ENCODE results near the gene CCDC92. TPM values are rescaled to one million over a fixed set of nuclear protein-coding genes. Genes with fewer than 3 reads are reported as not detected.

The CCDC92 gene
- total and polyA plus RNA-seq, 2 of the 8 experiments (the other 6 are each of a cell fraction or from before 2014, with no cell fraction given), result 0.43 to 0.51 TPM

DNA sequence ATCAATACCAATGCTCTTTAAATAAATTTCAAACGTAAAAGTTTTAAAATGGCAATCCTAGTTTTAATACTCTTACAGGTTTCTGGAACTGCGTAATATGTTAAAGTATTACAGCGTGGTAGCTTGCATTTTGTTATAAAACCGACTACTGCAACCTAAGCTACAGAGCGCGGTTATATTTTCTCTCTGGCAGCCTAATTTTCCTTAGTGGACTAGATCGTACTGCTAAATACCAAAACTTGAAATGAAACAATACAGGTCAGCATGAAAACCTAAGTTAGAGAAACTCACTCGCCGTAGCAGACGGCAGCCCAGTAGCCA, 1.2 kb downstream of the CCDC92 start:
- ChIA-PET POLR2A (ENCODE audit: partially characterized antibody) (interaction anchor here (0.8 to 0.9 kb wide), 2 partner anchors 9 to 20 kb away, joined by 3 read pairs; no protein-coding TSS in a partner anchor), CTCF (ENCODE audit: partially characterized antibody) (interaction anchor here (0.8 kb wide), 1 partner anchor 32 kb away, joined by 5 read pairs; no protein-coding TSS in a partner anchor)
- Histone ChIP-seq H3K18ac (ENCODE audit: extremely low read depth, low read length) (no peak overlapping the region), H3K36me3 (ENCODE audit: control insufficient read depth in 2 of 4, insufficient read depth in 4 of 4, low read length in 3 of 4) (peaks cover 0 to 7% (median 0%) of the 10 kb centered on the region in 4 experiments; a peak in 2 of 8 replicates), H2BK20ac (ENCODE audit: low read length) (no peak overlapping the region), H3K23me2 (ENCODE audit: low read depth, low read length) (peaks cover 5% of the 10 kb centered on the region; the same call in 1 of the 2 replicates), H3K27me3 (replicated peaks in 1 of 4; ENCODE audit: control insufficient read depth in 3 of 4, extremely low read depth in 1 of 4, insufficient read depth in 3 of 4, low read length in 3 of 4) (peaks cover 47 to 73% (median 65%) of the 10 kb centered on the region in 4 experiments), H3K27ac (ENCODE audit: low read depth, low read length) (no peak overlapping the region), H2AFZ (ENCODE audit: low read length) (no peak overlapping the region), H2BK120ac (replicated peaks; ENCODE audit: low read depth, low read length) (no peak overlapping the region), H3K79me2 (ENCODE audit: control insufficient read depth in 1 of 2, insufficient read depth in 2 of 2, low read length in 2 of 2) (no peaks in the 10 kb centered on the region), H2BK15ac (ENCODE audit: low read length) (no peak overlapping the region), H3K23ac (ENCODE audit: insufficient read length) (no peak overlapping the region), H4K20me1 (replicated peaks in 1 of 2; ENCODE audit: control insufficient read depth in 1 of 2, insufficient read depth in 2 of 2, low read length in 2 of 2) (peaks cover 23 to 32% of the 10 kb centered on the region in 2 experiments), H3K4me2 (ENCODE audit: insufficient read depth in 1 of 2, low read depth in 2 of 2, low read length in 2 of 2) (peak overlapping the region in 1 of 2 experiments; percentile 65; a peak in 2 of 4 replicates), H3K56ac (replicated peaks; ENCODE audit: insufficient read length, low read depth, low read length) (no peak overlapping the region), H3K4ac (replicated peaks; ENCODE audit: insufficient read length, low read depth, low read length) (no peak overlapping the region), H3K4me1 (replicated peaks in 1 of 4; ENCODE audit: control insufficient read depth in 3 of 4, insufficient read depth in 4 of 4, low read length in 3 of 4) (peaks cover 3 to 8% (median 5%) of the 10 kb centered on the region in 4 experiments; a peak in 6 of 7 replicates), H3K9me3 (ENCODE audit: insufficient read depth in 2 of 2, low read depth in 1 of 2, low read length in 1 of 2) (no peaks in the 10 kb centered on the region), H3K9ac (replicated peaks in 1 of 4; ENCODE audit: extremely low read depth in 1 of 4, low read depth in 3 of 4, low read length in 3 of 4) (no peak overlapping the region), H3K4me3 (ENCODE audit: extremely low read depth in 1 of 4, insufficient read depth in 2 of 4, low read depth in 3 of 4, low read length in 4 of 4) (peak overlapping the region in 1 of 4 experiments; percentile 27; a peak in 2 of 8 replicates), H4K8ac (ENCODE audit: extremely low read depth, insufficient read depth, low read length) (no peak overlapping the region), H4K91ac (replicated peaks; ENCODE audit: insufficient read length, low read length) (no peak overlapping the region), H2AK5ac (ENCODE audit: low read depth, low read length) (no peak overlapping the region), H3K79me1 (ENCODE audit: low read depth, low read length) (no peaks in the 10 kb centered on the region), H3K14ac (ENCODE audit: insufficient read length) (no peak overlapping the region), H2BK12ac (ENCODE audit: low read depth, low read length) (no peak overlapping the region), H4K5ac (ENCODE audit: insufficient read length, low read depth, low read length) (no peak overlapping the region), H2BK5ac (ENCODE audit: low read depth, low read length) (no peak overlapping the region)
- 47% methylated on average over 10 of the region's 10 CpGs; no CpG with 5 or more reads in 1 of the 2 experiments for WGBS, 2 experiments (ENCODE audit: extremely low coverage in 1 of 2, insufficient coverage in 1 of 2, insufficient read length in 1 of 2, insufficient replicate concordance in 2 of 2, low coverage in 1 of 2, low lambda C conversion rate in 2 of 2, missing lambda C conversion rate in 1 of 2)
- no peak for FAIRE-seq
- DNase-seq (ENCODE audit: low read depth in 1 of 2, low spot score in 2 of 2), result no peak
- TF ChIP-seq POLR2A (IDR thresholded peaks at IDR 0.05; ENCODE audit: control extremely low read depth in 1 of 2, low read depth in 2 of 2, low read length in 2 of 2), result no peak
- TF ChIP-seq EZH2 (IDR thresholded peaks at IDR 0.05; ENCODE audit: low read depth, low read length, severe bottlenecking), result peak; percentile 33
- TF ChIP-seq SUZ12 (IDR thresholded peaks at IDR 0.05; ENCODE audit: low read length), result peak; percentile 43; the same call in 1 of the 2 replicates
- no peak for TF ChIP-seq CEBPB (IDR thresholded peaks at IDR 0.05; ENCODE audit: low read depth, low read length)
